Heart left ventricle (tissue), 16 donors: Measurements from ENCODE around the gene GRM7. TPM values are rescaled to one million over a fixed set of nuclear protein-coding genes. Genes with fewer than 3 reads are reported as not detected.

Experiments used
- ATAC-seq, 4 donors: fragments of 200-7000 bp; cut with Tn5 transposase; one replicate each; pipeline ENCODE4 v1.9.1; 2020 to 2022; ENCODE audit warnings: moderate library complexity in 4 of 4, mild to moderate bottlenecking in 3 of 4, moderate number of reproducible peaks in 1 of 4
- DNase-seq, 5 donors: peaks; one replicate each; pipeline ENCODE4 v3.0.0-alpha.2; 2020
- H3K27ac ChIP-seq, 12 donors: fragments of 200-600 bp; sonication (generic) in 4 of 12; one replicate each; pipeline versions ENCODE4 v1.5.0 to v1.8.0; 2016 to 2022; ENCODE audit warnings: mild to moderate bottlenecking in 2 of 12
- H3K27me3 ChIP-seq, 9 donors: fragments of 200-600 bp; sonication (generic) in 2 of 9; one replicate each; pipeline versions ENCODE4 v1.5.1 to v1.8.0; 2016 to 2022; ENCODE audit warnings: mild to moderate bottlenecking in 3 of 9
- H3K36me3 ChIP-seq, 9 donors: fragments of 200-600 bp; sonication (generic) in 2 of 9; one replicate each; pipeline versions ENCODE4 v1.5.0 to v1.8.0; 2018 to 2022; ENCODE audit warnings: mild to moderate bottlenecking in 2 of 9
- H3K4me1 ChIP-seq, 12 donors: fragments of 200-600 bp; sonication (generic) in 4 of 12; one replicate each; pipeline versions ENCODE4 v1.5.0 to v1.8.0; 2016 to 2022; ENCODE audit warnings: mild to moderate bottlenecking in 3 of 12
- H3K4me3 ChIP-seq, 12 donors: fragments of 200-600 bp; sonication (generic) in 4 of 12; one replicate each; pipeline versions ENCODE4 v1.5.0 to v1.8.0; 2017 to 2022; ENCODE audit warnings: mild to moderate bottlenecking in 9 of 12, moderate library complexity in 4 of 12
- H3K9me3 ChIP-seq, 12 donors: fragments of 200-600 bp; sonication (generic) in 4 of 12; one replicate each; pipeline versions ENCODE4 v1.5.0 to v1.8.0; 2016 to 2022; ENCODE audit warnings: mild to moderate bottlenecking in 1 of 12
- CTCF ChIP-seq, 12 donors: fragments of 200-600 bp; sonication (generic) in 4 of 12; IDR thresholded peaks; one replicate each; pipeline versions ENCODE4 v1.5.0 to v1.8.0; 2018 to 2022; ENCODE audit warnings: antibody characterized with exemption in 12 of 12, mild to moderate bottlenecking in 5 of 12
- POLR2A ChIP-seq, 2 donors: fragments of 450-650 bp; IDR thresholded peaks; one replicate each; pipeline ENCODE4 v1.6.1; 2017; ENCODE audit warnings: antibody characterized with exemption in 2 of 2, mild to moderate bottlenecking in 2 of 2, moderate library complexity in 2 of 2
- WGBS, 4 donors: extraction: QIAGEN DNeasy Blood & Tissue Kit in 2 of 4; methylation state at CpG; one replicate each; pipeline versions ENCODE4 v1.1.5 to v1.1.7; 2013 to 2018; 5-methylcytosine and 5-hydroxymethylcytosine counted together
- intact Hi-C, 10 donors: fragments of 100-400 bp; cut with DNase I; formaldehyde crosslinking; loops; one replicate each; pipeline versions ENCODE4 v1.11.1 to v1.14.2; 2022
- polyA plus RNA-seq, 2 donors: library from polyadenylated mRNA; stranded (reverse); fragments of 200-250 nt; gene quantifications; one replicate each; pipeline ENCODE4 v1.2.3, GENCODE V29; 2013
- total RNA-seq, 9 donors: library from RNA; depleted of rRNA in 2 of 9; stranded (reverse); fragments of >200 nt in 2 of 9; fragmentation: NEBNext Ultra II Directional in 3 of 9; extraction: Animal tissue kit (Norgen Biotek cat#: 25700) in 3 of 9; gene quantifications; one replicate each; pipeline versions ENCODE4 v1.1.0 to v1.2.4, GENCODE V29; 2016 to 2023
- donor health status: ischemic (EF 13 %, LVEDD 7.1; RV severe dilation, severe dysfunction).
- donor health status: healthy with polysubstance abuse.
- donor health status: DM: no; HTN: yes; CAD: no.
- donor health status: DM: no; HTN: no; CAD: no.
- donor health status: ischemic (EF 25% LVEDD 6.9; RV normal size, moderate dysfunction).
- donor health status: ischemic (EF 25% LVEDD 5.7; RV mildly dilated, moderate dysfunction).
- donor health status: healthy.
- donor health status: DM: yes; HTN: yes; CAD: no.
- donor health status: ischemic (EF 35%, LVEDD 5.7; RV mildly dilated, moderate dysfunction).
- donor health status: nonischemic (EF 11% LVEDD 7.7; RV severe dilation, severe dysfunction).
- donor health status: DM: yes; HTN: yes; CAD: no.
- donor health status: PGD.
- donor health status: ischemic (EF 29% LVEDD 5.4; RV normal size, mild dysfunction).
- donor health status: nonischemic (EF 23%, LVEDD 6.1; RV moderate dilation, normal function).

The GRM7 gene
- total and polyA plus RNA-seq, 11 donors, result not detected

GRCh38 chr3:7683426-7683825 lies 822.5 kb downstream of the GRM7 start:
- H3K4me3 ChIP-seq, result no peak overlapping the region
- DNase-seq (no peak), ATAC-seq (peak in 2 of 4 donors; percentile 33 to 56)
- peak overlapping the region in 6 of 12 donors; percentile 7 to 62 (median 37) for H3K27ac ChIP-seq
- peaks cover 0 to 8% (median 0%) of the 10 kb centered on the region in 12 donors for H3K9me3 ChIP-seq
- intact Hi-C loops, result no loop called here
- H3K27me3 ChIP-seq, result no peaks in the 10 kb centered on the region
- no peaks in the 10 kb centered on the region for H3K36me3 ChIP-seq
- WGBS, 4 donors, result 43 to 62% (median 52%) methylated on average over 1 of the region's 1 CpG
- peaks cover 0 to 21% (median 2%) of the 10 kb centered on the region in 12 donors for H3K4me1 ChIP-seq
- TF ChIP-seq CTCF (IDR thresholded peaks at IDR 0.05) (no peak), POLR2A (IDR thresholded peaks at IDR 0.05) (no peak)

- Histone ChIP-seq H3K4me3 (no peak overlapping the region), H3K9me3 (peaks cover 0 to 8% (median 0%) of the 10 kb centered on the region in 12 donors), H3K27me3 (no peaks in the 10 kb centered on the region), H3K4me1 (peaks cover 0 to 21% (median 2%) of the 10 kb centered on the region in 12 donors), H3K27ac (peak overlapping the region in 1 of 12 donors; percentile 14), H3K36me3 (no peaks in the 10 kb centered on the region)
- DNase-seq (no peak), ATAC-seq (no peak)
- TF ChIP-seq POLR2A (IDR thresholded peaks at IDR 0.05) (no peak), CTCF (IDR thresholded peaks at IDR 0.05) (no peak)
- intact Hi-C loops, result no loop called here
- WGBS, 4 donors, result 30 to 44% (median 41%) methylated on average over 1 of the region's 1 CpG
Observed at GRCh38 chr3:7684182-7684715, 823.3 kb downstream of the GRM7 start.

- peak in 3 of 4 donors; percentile 64 to 90 (median 75) for ATAC-seq
- TF ChIP-seq CTCF (IDR thresholded peaks at IDR 0.05), result no peak
- no peak for TF ChIP-seq POLR2A (IDR thresholded peaks at IDR 0.05)
- Histone ChIP-seq H3K9me3 (peaks cover 0 to 8% (median 0%) of the 10 kb centered on the region in 12 donors), H3K36me3 (no peaks in the 10 kb centered on the region), H3K27ac (peak overlapping the region in 5 of 12 donors; percentile 6 to 36 (median 9)), H3K4me3 (no peak overlapping the region), H3K27me3 (no peaks in the 10 kb centered on the region), H3K4me1 (peaks cover 0 to 19% (median 2%) of the 10 kb centered on the region in 12 donors)
- 49 to 70% (median 59%) methylated on average over 6 of the region's 6 CpGs for WGBS, 4 donors
- intact Hi-C loops, result no loop called here
- no peak for DNase-seq
Observed at GRCh38 chr3:7687428-7688147, 826.7 kb downstream of the GRM7 start.

GRCh38 chr3:7692866-7693265 lies 832.0 kb downstream of the GRM7 start:
- TF ChIP-seq POLR2A (IDR thresholded peaks at IDR 0.05), result no peak
- TF ChIP-seq CTCF (IDR thresholded peaks at IDR 0.05), result no peak
- ATAC-seq (no peak), DNase-seq (no peak)
- Histone ChIP-seq H3K36me3 (no peaks in the 10 kb centered on the region), H3K4me3 (no peak overlapping the region), H3K27ac (no peak overlapping the region), H3K4me1 (peaks cover 0 to 10% (median 0%) of the 10 kb centered on the region in 12 donors), H3K9me3 (no peaks in the 10 kb centered on the region), H3K27me3 (no peaks in the 10 kb centered on the region)
- 74 to 80% (median 79%) methylated on average over 3 of the region's 3 CpGs for WGBS, 4 donors
- intact Hi-C loops, result no loop called here
